Pancreas (tissue), 10 donors: Measurements from ENCODE around the gene POLR3B. TPM values are rescaled to one million over a fixed set of nuclear protein-coding genes. Genes with fewer than 3 reads are reported as not detected.

Source experiments
- ATAC-seq, 4 donors: fragments of 200-7000 bp; cut with Tn5 transposase; one replicate each; pipeline versions ENCODE4 v1.8.0 to v1.9.1; 2020; ENCODE audit warnings: mild to moderate bottlenecking in 4 of 4, moderate library complexity in 4 of 4
- DNase-seq, 6 donors: peaks; one replicate each; pipeline ENCODE4 v3.0.0-alpha.2; 2020
- FAIRE-seq: peaks from 2 replicates; lab custom pipeline; 2012; peaks lifted over from hg19 to GRCh38; lab: Jason Lieb, UNC
- H3K27ac ChIP-seq, 4 donors: fragments of 200-600 bp; sonication (generic); 1 replicate in 3 of 4; 2 replicates in 1 of 4; pipeline versions ENCODE4 v1.5.0 to v1.8.0; 2020
- H3K27me3 ChIP-seq, 4 donors: fragments of 200-600 bp; one replicate each; pipeline ENCODE4 v1.8.0; 2021
- H3K36me3 ChIP-seq, 3 donors: fragments of 200-600 bp; sonication (generic) in 1 of 3; one replicate each; pipeline versions ENCODE4 v1.5.0 to v1.8.0; 2020 to 2021
- H3K4me1 ChIP-seq, 3 donors: fragments of 200-600 bp; one replicate each; pipeline ENCODE4 v1.8.0; 2021
- H3K4me3 ChIP-seq, 4 donors: fragments of 200-600 bp; sonication (generic) in 2 of 4; one replicate each; pipeline versions ENCODE4 v1.5.0 to v1.8.0; 2020 to 2021
- H3K9me3 ChIP-seq, 4 donors: fragments of 200-600 bp; one replicate each; pipeline ENCODE4 v1.8.0; 2021
- WGBS, 2 donors: extraction: QIAGEN DNeasy Blood & Tissue Kit; methylation state at CpG; one replicate each; pipeline ENCODE4 v1.1.7; 2013; 5-methylcytosine and 5-hydroxymethylcytosine counted together
- intact Hi-C, 3 donors: fragments of 100-400 bp; cut with DNase I; formaldehyde crosslinking; loops; one replicate each; pipeline versions ENCODE4 v1.11.1 to v1.14.2; 2022
- polyA plus RNA-seq, 2 donors: library from polyadenylated mRNA; stranded (reverse); fragments of 200-250 nt; gene quantifications; one replicate each; pipeline ENCODE4 v1.2.3, GENCODE V29; 2013
- total RNA-seq, 6 donors: library from RNA; stranded (reverse); fragmentation: NEBNext Ultra II Directional in 4 of 6; extraction: Animal tissue kit (Norgen Biotek cat#: 25700) in 4 of 6; gene quantifications; one replicate each; pipeline versions ENCODE4 v1.2.1 to v1.2.4, GENCODE V29; 2021 to 2023
- TF ChIP-seq, protein P1 (sequence below), 4 donors: fragments of 200-600 bp; sonication (generic) in 3 of 4; IDR thresholded peaks; one replicate each; pipeline versions ENCODE4 v1.5.0 to v1.8.0; 2021; ENCODE audit warnings: antibody characterized with exemption in 4 of 4
- donor health status: healthy with polysubstance abuse.
- donor health status: DM: no; HTN: no; CAD: no; lungs with moderate emphysema.
- donor health status: DM: no; HTN: no; CAD: no.
- donor health status: control.
- donor health status: control.
- donor health status: Bipolar disorder and iron deficiency.
- donor health status: DM: yes; HTN: yes; CAD: no.
- donor health status: DM: no; HTN: no; CAD: no.
- donor health status: DM: no; HTN: no; CAD: no.
- donor health status: DM: yes; HTN: yes; CAD: no.

The POLR3B gene
- total and polyA plus RNA-seq, 8 donors, result 1.9 to 7.9 (median 4.8) TPM

DNA sequence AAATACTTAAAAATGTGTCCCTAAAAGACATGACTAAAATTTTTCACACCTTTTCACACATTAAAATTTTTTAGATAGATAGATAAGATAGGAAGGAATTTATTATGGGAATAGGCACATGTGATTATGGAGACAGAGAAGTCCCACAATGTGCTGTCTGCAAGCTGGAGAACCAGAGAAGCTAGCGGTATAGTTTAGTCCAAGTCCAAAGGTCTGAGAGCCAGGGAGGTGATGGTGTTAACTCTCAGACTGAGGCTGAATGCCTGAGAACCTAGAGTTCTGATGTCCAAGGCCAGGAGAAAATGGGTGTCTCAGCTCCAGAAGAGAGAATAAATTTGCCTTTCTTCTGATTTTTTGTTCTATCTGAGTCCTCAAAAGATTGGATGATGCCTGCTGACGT lies 65.7 kb downstream of the POLR3B start:
- Histone ChIP-seq H3K9me3 (no peaks in the 10 kb centered on the region), H3K27me3 (no peaks in the 10 kb centered on the region), H3K27ac (no peak overlapping the region), H3K4me3 (no peak overlapping the region), H3K4me1 (peaks cover 3 to 15% (median 14%) of the 10 kb centered on the region in 3 donors), H3K36me3 (no peaks in the 10 kb centered on the region)
- DNase-seq, result no peak
- FAIRE-seq, result no peak
- intact Hi-C loops, result no loop called here
- TF ChIP-seq, protein P1, sequence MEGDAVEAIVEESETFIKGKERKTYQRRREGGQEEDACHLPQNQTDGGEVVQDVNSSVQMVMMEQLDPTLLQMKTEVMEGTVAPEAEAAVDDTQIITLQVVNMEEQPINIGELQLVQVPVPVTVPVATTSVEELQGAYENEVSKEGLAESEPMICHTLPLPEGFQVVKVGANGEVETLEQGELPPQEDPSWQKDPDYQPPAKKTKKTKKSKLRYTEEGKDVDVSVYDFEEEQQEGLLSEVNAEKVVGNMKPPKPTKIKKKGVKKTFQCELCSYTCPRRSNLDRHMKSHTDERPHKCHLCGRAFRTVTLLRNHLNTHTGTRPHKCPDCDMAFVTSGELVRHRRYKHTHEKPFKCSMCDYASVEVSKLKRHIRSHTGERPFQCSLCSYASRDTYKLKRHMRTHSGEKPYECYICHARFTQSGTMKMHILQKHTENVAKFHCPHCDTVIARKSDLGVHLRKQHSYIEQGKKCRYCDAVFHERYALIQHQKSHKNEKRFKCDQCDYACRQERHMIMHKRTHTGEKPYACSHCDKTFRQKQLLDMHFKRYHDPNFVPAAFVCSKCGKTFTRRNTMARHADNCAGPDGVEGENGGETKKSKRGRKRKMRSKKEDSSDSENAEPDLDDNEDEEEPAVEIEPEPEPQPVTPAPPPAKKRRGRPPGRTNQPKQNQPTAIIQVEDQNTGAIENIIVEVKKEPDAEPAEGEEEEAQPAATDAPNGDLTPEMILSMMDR (IDR thresholded peaks at IDR 0.05), result no peak
- WGBS, 2 donors, result 68 to 75% methylated on average over 2 of the region's 2 CpGs
- ATAC-seq, result peak in 1 of 4 donors; percentile 37

DNA sequence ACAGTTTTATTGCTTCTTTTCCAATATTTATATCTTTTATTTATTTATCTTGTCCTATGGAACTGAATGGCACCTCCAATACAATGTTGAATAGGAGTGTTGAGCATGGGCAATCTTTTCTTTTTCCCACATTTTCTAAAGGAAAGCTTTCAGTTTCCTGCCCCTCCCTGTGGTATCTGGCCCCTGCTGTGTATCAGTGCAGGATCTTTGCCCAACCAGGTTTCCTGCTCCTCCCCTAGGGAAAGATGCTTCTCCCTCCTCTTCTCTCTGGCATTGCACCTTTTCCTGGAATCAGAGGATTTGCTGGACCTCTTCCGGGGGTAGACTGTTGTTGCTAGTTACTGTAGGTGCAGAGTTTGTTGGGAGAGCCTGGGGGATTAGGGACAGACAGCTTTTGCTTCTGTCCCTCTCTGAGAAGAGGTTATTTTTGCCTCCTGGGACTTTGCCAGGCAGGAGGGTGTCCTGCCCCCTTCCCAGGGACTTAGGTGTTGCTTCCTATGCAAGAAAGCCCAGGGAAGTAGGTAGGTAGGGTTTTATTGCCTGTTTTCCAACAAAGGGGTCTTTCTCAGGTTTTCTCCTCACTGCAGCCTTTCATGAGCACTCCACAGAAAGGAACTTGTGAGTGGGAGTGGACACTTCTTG lies 67.6 kb downstream of the POLR3B start:
- Histone ChIP-seq H3K27me3 (no peaks in the 10 kb centered on the region), H3K9me3 (no peaks in the 10 kb centered on the region), H3K36me3 (no peaks in the 10 kb centered on the region), H3K4me1 (peaks cover 0 to 8% (median 3%) of the 10 kb centered on the region in 3 donors), H3K27ac (no peak overlapping the region), H3K4me3 (no peak overlapping the region)
- 84 to 91% methylated on average over 1 of the region's 1 CpG for WGBS, 2 donors
- FAIRE-seq (no peak), DNase-seq (no peak), ATAC-seq (no peak)
- TF ChIP-seq, protein P1 (IDR thresholded peaks at IDR 0.05), result no peak
- intact Hi-C loops, result no loop called here

DNA sequence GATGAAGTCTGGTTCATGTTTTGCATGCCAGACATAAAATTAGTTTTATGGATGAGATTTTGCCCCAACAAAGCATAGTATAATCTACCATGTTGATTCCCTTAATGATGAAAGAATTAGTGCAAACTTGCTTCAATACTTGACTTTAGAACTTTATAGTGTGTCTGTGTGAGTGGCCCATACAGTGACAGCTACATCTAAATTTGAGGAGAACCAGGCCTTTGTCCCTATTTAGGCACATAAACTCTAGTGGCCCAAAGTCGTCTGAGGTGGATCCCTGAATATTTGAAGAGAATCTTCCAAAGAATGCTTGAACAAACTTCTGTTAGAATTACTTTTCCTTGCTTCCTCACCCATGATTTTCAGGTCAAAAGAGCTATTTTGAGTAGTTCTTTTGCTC lies 70.4 kb downstream of the POLR3B start:
- H3K27me3 ChIP-seq, result no peaks in the 10 kb centered on the region
- FAIRE-seq (no peak), DNase-seq (no peak), ATAC-seq (no peak)
- 80 to 86% methylated on average over 1 of the region's 1 CpG for WGBS, 2 donors
- peaks cover 0 to 8% (median 3%) of the 10 kb centered on the region in 3 donors for H3K4me1 ChIP-seq
- H3K4me3 ChIP-seq, result no peak overlapping the region
- TF ChIP-seq, protein P1 (IDR thresholded peaks at IDR 0.05), result no peak
- no peaks in the 10 kb centered on the region for H3K9me3 ChIP-seq
- H3K27ac ChIP-seq, result no peak overlapping the region
- no peaks in the 10 kb centered on the region for H3K36me3 ChIP-seq
- intact Hi-C loops, result no loop called here

DNA sequence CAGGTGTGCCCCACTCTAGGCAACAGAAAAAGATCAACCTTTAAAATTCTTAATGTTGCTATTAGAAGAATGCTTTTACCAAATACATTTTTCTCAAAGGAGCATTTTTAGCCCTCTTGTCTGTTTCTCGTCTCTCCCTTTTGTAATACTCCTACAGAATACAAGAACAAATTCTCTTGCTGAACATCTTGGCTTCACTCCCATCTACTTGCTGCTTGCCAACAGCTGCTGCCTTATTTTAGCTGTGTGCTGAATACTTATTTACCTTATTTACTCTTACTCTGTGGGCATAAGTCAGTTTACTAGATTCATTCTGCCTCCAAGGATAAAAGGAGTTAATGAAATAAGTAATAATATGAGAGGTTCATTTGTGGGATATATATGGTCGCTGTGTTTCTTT lies 70.8 kb downstream of the POLR3B start:
- no peak for FAIRE-seq
- Histone ChIP-seq H3K4me3 (no peak overlapping the region), H3K36me3 (no peaks in the 10 kb centered on the region), H3K4me1 (peaks cover 0 to 8% (median 3%) of the 10 kb centered on the region in 3 donors), H3K27ac (no peak overlapping the region), H3K27me3 (no peaks in the 10 kb centered on the region), H3K9me3 (no peaks in the 10 kb centered on the region)
- intact Hi-C loops, result no loop called here
- TF ChIP-seq, protein P1 (IDR thresholded peaks at IDR 0.05), result no peak
- WGBS, 2 donors, result 35 to 42% methylated on average over 2 of the region's 2 CpGs
- peak in 1 of 4 donors; percentile 54 for ATAC-seq
- DNase-seq, result no peak

DNA sequence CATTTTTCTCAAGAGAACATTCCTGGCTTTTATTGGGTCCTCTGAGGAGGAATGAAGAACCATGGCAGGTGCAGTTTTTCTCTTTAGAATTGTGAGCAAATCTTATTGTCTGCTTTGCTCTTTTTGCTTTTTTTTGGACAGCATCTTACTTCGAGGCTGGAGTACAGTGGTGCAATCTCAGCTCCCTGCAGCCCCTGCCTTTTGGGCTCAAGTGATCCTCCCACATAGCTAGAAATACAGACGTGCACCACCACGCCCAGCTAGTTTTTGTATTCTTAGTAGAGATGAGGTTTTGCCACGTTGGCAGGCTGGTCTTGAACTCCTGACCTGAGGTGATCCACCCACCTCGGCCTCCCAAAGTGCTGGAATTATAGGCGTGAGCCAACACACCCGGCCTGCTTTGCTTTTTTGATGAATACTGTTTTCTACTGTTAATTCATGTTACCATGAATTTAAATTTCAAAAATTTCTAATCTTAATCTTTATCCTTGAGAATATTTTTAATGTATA lies 71.5 kb downstream of the POLR3B start:
- no peak for ATAC-seq
- TF ChIP-seq, protein P1 (IDR thresholded peaks at IDR 0.05), result no peak
- Histone ChIP-seq H3K36me3 (peaks cover 0 to 7% (median 3%) of the 10 kb centered on the region in 3 donors), H3K27me3 (no peaks in the 10 kb centered on the region), H3K9me3 (no peaks in the 10 kb centered on the region), H3K4me1 (peaks cover 0 to 8% (median 3%) of the 10 kb centered on the region in 3 donors), H3K4me3 (no peak overlapping the region), H3K27ac (no peak overlapping the region)
- no peak for FAIRE-seq
- intact Hi-C loops, result no loop called here
- WGBS, 2 donors, result 79 to 82% methylated on average over 7 of the region's 7 CpGs
- DNase-seq, result no peak
